HG03108 (cell line): ENCODE measurements around the gene MYOM1.
"Not testable (repeated sequence)": the region's sequence is repeated elsewhere in the genome, so short reads cannot be mapped to it uniquely, and the experiment has no call there.

Experiments
- ATAC-seq: cut with Tn5 transposase; IDR thresholded peaks from one replicate; pipeline ENCODE4 v1.9.1; 2021; ENCODE audit warnings: moderate library complexity; ENCODE audit not compliant: unreplicated experiment

MYOM1 gene

GRCh38 chr18:3041843-3042242, 177.9 kb downstream of the MYOM1 start:
- no peak for ATAC-seq

- no peak for ATAC-seq
Observed at GRCh38 chr18:3040881-3041280, 178.9 kb downstream of the MYOM1 start.

GRCh38 chr18:3040173-3040572, 179.6 kb downstream of the MYOM1 start:
- no peak for ATAC-seq

GRCh38 chr18:3037423-3037915, 182.3 kb downstream of the MYOM1 start:
- peak; percentile 99 for ATAC-seq

GRCh38 chr18:3036108-3036507, 183.7 kb downstream of the MYOM1 start:
- ATAC-seq: no peak

- no peak for ATAC-seq
Observed at GRCh38 chr18:3035635-3036034, 184.1 kb downstream of the MYOM1 start.

GRCh38 chr18:3032721-3033120, 187.0 kb downstream of the MYOM1 start:
- no peak for ATAC-seq

GRCh38 chr18:3029215-3029952, 190.4 kb downstream of the MYOM1 start:
- ATAC-seq: no peak

GRCh38 chr18:3028115-3028514, 191.7 kb downstream of the MYOM1 start:
- not testable (repeated sequence) for ATAC-seq

- no peak for ATAC-seq
Observed at GRCh38 chr18:3027370-3027891, 192.3 kb downstream of the MYOM1 start.

- ATAC-seq: no peak
Observed at GRCh38 chr18:3025544-3025943, 194.2 kb downstream of the MYOM1 start.

- ATAC-seq: not testable (repeated sequence)
Observed at GRCh38 chr18:3023603-3024002, 196.2 kb downstream of the MYOM1 start.
